22Rv1 (cell line): ENCODE data around the gene ADRA1B.

Source experiments
- H3K27ac ChIP-seq: fragments of 450-650 bp; 2 replicates; pipeline ENCODE4 v1.5.1; 2017
- CTCF ChIP-seq: fragments of 450-650 bp; IDR thresholded peaks from 2 replicates; pipeline ENCODE4 v1.5.1; 2017; ENCODE audit warnings: mild to moderate bottlenecking
- ZFX ChIP-seq: fragments of 450-650 bp; IDR thresholded peaks from 2 replicates; pipeline ENCODE4 v1.6.1; 2017; ENCODE audit warnings: antibody characterized with exemption, borderline replicate concordance

ADRA1B gene

GRCh38 chr5:159913501-159913900 is 2.8 kb upstream of the ADRA1B start:
- H3K27ac ChIP-seq: no peak overlapping the region
- TF ChIP-seq CTCF (no peak), ZFX (no peak)

GRCh38 chr5:159916841-159917761 is 819 bp downstream of the ADRA1B start:
- TF ChIP-seq CTCF (0 out of 2 replicates have a peak, but pooled peaks have one; percentile 1), ZFX (no peak)
- no peak overlapping the region for H3K27ac ChIP-seq

GRCh38 chr5:159917994-159918393 is 1.7 kb downstream of the ADRA1B start:
- no peak overlapping the region for H3K27ac ChIP-seq
- TF ChIP-seq ZFX: no peak
- TF ChIP-seq CTCF: no peak

- no peak overlapping the region for H3K27ac ChIP-seq
- TF ChIP-seq ZFX: no peak
- TF ChIP-seq CTCF: no peak
These were observed 5.4 kb downstream of the ADRA1B start for GRCh38 chr5:159921721-159922120.

GRCh38 chr5:159923008-159923407 is 6.7 kb downstream of the ADRA1B start:
- TF ChIP-seq ZFX: no peak
- TF ChIP-seq CTCF: no peak

GRCh38 chr5:159928122-159928909 is 12.0 kb downstream of the ADRA1B start:
- TF ChIP-seq CTCF (no peak), ZFX (no peak)
- H3K27ac ChIP-seq: no peak overlapping the region

More at GRCh38 chr5:159923008-159923407, 6.7 kb downstream of the ADRA1B start:
- H3K27ac ChIP-seq: no peak overlapping the region
